GM10248 (cell line): ENCODE results near the gene SERINC2.

Source experiments
- CTCF ChIA-PET: fragments of 300-600 bp; sonication (Branson Sonifier 250); formaldehyde crosslinking; extraction: SDS; loops from one replicate; lab custom pipeline; 2021; ENCODE audit warnings: antibody characterized with exemption; lab: Yijun Ruan, JAX
- POLR2A ChIA-PET: fragments of 350-650 bp; sonication (Branson Sonifier 250); formaldehyde crosslinking; extraction: SDS; loops from one replicate; lab custom pipeline; 2020; ENCODE audit warnings: antibody characterized with exemption; lab: Yijun Ruan, JAX
- DNase-seq: peaks from one replicate; pipeline ENCODE4 v3.0.0; 2012; ENCODE audit errors: extremely low spot score
- TF ChIP-seq, protein P1 (sequence below): IDR thresholded peaks from 2 replicates; pipeline ENCODE4 v1.5.1; 2012; ENCODE audit warnings: mild to moderate bottlenecking, low read depth; ENCODE audit errors: extremely low read depth, missing control alignments, control extremely low read depth

The SERINC2 gene

DNA sequence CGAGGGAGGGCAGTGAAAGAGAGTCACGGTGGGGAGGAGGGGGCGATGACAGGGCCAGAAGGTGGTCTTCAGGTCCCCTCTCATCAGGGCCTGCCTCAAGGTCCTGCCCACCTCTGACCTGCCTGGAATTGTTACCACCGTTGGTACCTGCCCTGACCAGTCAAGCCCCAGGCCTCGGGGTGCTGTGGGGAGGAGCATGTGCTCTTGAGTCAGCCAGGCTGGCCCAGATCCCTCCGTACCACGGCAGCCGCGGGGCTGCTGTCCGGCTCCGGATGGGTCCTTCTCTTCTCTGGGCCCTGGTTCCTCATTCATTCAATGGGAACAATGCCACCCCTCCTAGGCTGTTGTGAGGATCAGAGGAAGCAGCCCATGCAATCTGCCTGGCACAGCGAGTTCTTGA, 22.0 kb downstream of the SERINC2 start:
- CTCF ChIA-PET: no interaction called here
- TF ChIP-seq, protein P1, sequence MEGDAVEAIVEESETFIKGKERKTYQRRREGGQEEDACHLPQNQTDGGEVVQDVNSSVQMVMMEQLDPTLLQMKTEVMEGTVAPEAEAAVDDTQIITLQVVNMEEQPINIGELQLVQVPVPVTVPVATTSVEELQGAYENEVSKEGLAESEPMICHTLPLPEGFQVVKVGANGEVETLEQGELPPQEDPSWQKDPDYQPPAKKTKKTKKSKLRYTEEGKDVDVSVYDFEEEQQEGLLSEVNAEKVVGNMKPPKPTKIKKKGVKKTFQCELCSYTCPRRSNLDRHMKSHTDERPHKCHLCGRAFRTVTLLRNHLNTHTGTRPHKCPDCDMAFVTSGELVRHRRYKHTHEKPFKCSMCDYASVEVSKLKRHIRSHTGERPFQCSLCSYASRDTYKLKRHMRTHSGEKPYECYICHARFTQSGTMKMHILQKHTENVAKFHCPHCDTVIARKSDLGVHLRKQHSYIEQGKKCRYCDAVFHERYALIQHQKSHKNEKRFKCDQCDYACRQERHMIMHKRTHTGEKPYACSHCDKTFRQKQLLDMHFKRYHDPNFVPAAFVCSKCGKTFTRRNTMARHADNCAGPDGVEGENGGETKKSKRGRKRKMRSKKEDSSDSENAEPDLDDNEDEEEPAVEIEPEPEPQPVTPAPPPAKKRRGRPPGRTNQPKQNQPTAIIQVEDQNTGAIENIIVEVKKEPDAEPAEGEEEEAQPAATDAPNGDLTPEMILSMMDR: no peak
- POLR2A ChIA-PET: no interaction called here
- no peak for DNase-seq

- TF ChIP-seq, protein P1: no peak
- DNase-seq: no peak
- CTCF ChIA-PET: no interaction called here
- POLR2A ChIA-PET: interaction anchor here (0.5 kb wide), 1 partner anchor 99 kb away, joined by 5 read pairs; no protein-coding TSS in a partner anchor
These were observed 22.7 kb downstream of the SERINC2 start for GRCh38 chr1:31435471-31436409.

GRCh38 chr1:31436596-31437432, 23.8 kb downstream of the SERINC2 start:
- ChIA-PET CTCF (no interaction called here), POLR2A (no interaction called here)
- no peak for DNase-seq
- TF ChIP-seq, protein P1: no peak

- ChIA-PET CTCF (no interaction called here), POLR2A (no interaction called here)
- TF ChIP-seq, protein P1: no peak
- DNase-seq: no peak
These were observed 24.5 kb downstream of the SERINC2 start for GRCh38 chr1:31437433-31438037.

GRCh38 chr1:31439276-31439675, 26.3 kb downstream of the SERINC2 start:
- TF ChIP-seq, protein P1: no peak
- POLR2A ChIA-PET: no interaction called here
- CTCF ChIA-PET: no interaction called here
- no peak for DNase-seq

GRCh38 chr1:31441073-31441472, 28.1 kb downstream of the SERINC2 start:
- TF ChIP-seq, protein P1: no peak

More at GRCh38 chr1:31441073-31441472, 28.1 kb downstream of the SERINC2 start:
- ChIA-PET CTCF (no interaction called here), POLR2A (interaction anchor here (0.5 kb wide), 1 partner anchor 53 kb away, joined by 3 read pairs; no protein-coding TSS in a partner anchor)
- DNase-seq: no peak
